HTERT RPE-1 (cell line): ENCODE measurements around the gene SIX4.

Experiments
- in situ Hi-C: fragments of 300-500 bp; cut with MboI; formaldehyde crosslinking; loops from 4 replicates; pipeline ENCODE4 v1.14.3; 2020; ENCODE audit warnings: low sequenced_read_pairs

The SIX4 gene

GRCh38 chr14:60722357-60723115 lies 1.6 kb downstream of the SIX4 start:
- in situ Hi-C loops = no loop called here

DNA sequence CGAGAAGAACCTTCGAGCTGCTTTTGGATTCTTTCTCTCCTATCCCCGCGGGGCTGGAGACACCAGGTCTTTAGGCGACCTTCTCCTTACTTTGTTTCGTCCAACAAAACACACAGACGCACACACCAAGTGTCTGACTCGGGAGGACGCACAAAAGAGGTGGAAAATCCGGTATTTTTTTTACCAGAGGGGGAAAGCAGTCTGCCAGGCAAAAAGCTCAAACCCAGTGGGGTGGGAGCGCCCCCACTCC lies 2.1 kb downstream of the SIX4 start:
- in situ Hi-C loops = no loop called here

- in situ Hi-C loops = no loop called here
Measured at GRCh38 chr14:60721326-60722106, 2.6 kb downstream of the SIX4 start.

GRCh38 chr14:60720962-60721325 lies 3.2 kb downstream of the SIX4 start:
- in situ Hi-C loops = no loop called here

DNA sequence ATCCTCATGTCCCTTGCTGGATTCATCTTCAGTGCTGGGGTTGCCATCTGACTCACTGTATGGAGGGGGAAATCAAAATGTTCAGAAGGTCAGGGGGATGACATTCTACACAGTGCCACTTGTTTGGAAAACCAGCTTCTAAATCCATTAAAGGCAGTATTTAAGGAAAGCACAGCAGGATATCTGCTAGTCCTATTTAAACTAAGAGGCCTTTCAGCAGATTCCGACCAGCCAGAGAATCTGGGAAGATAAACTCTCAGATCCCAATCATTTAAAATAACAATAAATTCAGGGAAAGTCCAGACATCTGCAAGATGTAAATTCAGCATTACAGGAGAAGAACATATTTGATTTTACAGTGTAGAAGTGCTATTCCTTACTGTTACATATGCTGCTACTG lies 3.8 kb downstream of the SIX4 start:
- in situ Hi-C loops = no loop called here

DNA sequence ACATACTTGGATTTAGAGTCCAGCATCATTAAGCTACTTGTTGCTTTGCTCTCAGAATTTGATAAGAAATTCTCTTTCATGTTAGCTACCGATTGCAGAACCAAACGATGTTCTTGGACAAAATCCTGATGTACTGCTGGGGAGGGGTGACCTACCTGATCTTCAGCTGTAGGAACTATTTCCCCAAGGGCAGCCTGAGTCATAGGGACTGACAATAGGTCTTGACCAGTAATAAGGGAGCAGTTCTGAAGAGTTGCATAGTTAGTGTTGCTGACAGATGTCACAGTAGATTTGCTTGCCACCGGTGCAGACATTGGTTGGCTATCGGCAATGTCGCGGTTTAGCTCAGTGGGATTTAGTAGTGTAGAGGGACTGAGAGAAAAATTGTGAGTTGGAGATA lies 10.6 kb downstream of the SIX4 start:
- in situ Hi-C loops = no loop called here

DNA sequence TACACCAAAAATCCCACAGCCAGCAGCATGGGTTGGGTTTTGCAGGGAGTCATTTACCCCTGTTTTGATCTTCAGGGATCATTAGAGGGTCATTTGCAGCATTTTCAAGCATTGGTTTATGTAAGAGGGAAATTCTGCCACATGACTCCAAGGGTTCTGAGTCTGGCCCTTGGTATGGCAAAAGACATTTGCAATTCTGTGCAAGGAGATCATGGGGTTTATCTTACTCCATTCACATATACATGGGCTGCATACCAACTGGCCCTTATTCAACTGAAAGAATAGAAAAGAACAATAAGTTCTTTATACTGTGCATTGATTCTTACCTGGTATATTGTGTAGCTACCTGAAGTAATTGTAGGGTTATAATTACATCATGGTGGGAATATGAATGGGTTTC lies 13.7 kb downstream of the SIX4 start:
- in situ Hi-C loops = no loop called here

- in situ Hi-C loops = no loop called here
Measured at GRCh38 chr14:60707858-60708257, 16.3 kb downstream of the SIX4 start.

GRCh38 chr14:60705100-60705499 lies 19.1 kb downstream of the SIX4 start:
- in situ Hi-C loops = no loop called here

DNA sequence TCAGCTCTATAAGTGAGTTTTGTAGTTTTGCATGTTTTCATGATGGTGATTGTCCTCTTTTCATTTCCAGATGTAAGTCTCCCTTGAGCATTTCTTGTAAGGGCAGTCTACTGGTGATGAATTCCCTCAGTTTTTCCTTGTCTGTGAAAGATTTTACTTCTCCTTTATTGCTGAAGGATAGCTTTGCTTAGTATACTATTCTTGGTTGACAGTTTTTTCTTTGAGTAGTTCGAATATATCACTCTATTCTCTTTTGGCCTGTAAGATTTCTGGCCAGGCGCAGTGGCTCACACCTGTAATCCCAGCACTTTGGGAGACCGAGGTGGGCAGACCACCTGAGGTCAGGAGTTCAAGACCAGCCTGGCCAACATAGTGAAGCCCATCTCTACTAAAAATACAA lies 23.6 kb downstream of the SIX4 start:
- in situ Hi-C loops = no loop called here

DNA sequence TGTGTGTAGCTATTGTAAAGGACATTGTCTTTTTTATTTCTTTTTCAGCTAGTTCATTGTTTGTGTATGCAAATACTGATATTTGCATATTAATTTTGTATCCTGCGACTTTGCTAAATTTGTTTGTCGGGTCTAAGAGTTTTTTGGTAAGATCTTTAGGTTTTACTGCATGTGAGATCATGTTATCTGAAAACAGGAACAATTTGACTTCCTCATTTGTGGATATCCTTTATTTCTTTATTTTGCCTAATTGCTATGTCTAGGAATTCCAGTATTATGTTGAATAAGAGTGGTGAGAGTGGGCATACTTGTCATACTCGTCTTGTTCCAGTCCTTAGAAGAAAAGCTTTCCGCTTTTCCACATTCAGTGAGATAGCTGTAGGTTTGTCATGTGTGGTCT lies 28.8 kb downstream of the SIX4 start:
- in situ Hi-C loops = no loop called here

- in situ Hi-C loops = no loop called here
Measured at GRCh38 chr14:60691383-60692113, 32.6 kb downstream of the SIX4 start.

DNA sequence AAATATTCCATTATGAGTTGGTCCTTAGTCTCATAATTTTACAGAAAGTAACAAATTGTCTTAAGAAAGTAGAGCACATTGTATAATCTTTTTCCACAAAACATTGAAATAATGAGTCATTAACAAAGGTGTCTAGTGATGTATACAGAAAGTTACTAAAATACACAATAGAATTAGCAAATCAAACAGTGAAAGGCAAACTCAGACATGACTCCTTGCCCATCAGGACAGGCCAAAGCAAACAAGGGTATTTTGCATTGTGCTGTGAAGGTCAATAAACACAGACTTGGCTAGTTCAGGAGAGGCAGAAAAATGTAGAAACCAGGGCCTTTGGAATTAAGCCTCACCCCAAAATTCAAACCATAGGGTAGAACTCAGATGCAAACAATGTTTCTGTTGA lies 37.3 kb downstream of the SIX4 start:
- in situ Hi-C loops = no loop called here

GRCh38 chr14:60684203-60684602 lies 39.9 kb downstream of the SIX4 start:
- in situ Hi-C loops = no loop called here

GRCh38 chr14:60681271-60681670 lies 42.9 kb downstream of the SIX4 start:
- in situ Hi-C loops = no loop called here

DNA sequence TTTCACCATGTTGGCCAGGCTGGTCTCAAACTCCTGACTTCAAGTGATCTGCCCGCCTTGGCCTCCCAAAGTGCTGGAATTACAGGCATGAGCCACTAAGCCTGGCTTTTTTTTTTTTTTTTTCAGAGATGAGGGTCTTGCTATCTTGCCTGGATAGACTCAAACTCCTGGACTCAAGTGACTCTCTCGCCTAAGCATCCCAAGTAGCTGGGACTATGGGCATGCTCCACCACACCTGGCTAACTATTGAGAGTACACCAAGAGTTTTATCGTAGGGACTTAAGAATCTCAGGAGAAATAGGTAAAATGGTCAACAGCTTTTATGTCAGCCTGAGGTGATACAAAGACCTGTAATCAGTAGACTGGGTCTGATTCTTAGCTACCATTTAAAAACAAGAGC lies 43.6 kb downstream of the SIX4 start:
- in situ Hi-C loops = no loop called here

DNA sequence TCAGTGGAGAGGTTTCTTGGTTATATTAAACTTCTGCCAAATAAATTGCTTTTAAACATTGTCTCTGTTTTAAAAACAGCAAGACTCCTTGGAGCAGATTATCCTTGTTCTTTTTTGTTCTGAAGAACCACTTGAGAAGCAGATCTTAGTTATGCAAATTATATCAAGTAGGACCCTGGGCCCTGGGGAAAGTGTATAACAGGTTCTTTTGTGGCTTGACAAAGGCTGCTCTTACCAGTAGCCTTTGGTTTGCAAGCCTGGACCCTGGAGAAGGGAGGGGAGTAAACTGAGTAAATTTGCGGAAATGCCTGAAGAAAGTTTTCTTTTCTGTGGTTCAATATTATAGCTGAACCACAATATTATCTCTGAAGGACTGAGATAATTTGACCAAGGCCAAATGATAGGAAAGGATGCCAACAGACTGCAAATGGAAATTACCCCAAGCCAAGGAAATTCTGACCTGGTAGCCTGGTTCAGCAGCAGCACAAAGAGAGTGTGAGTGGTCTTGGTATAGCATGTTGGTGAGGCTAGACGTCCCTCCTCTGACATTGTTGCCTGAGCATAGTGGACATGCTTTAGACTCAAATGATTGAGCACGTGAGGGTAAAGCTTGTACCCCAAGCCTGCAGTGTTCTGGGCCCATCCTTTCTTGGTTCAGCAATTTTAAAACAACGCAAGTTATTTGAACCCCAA lies 44.4 kb downstream of the SIX4 start:
- in situ Hi-C loops = no loop called here

- in situ Hi-C loops = no loop called here
Measured at GRCh38 chr14:60677701-60678100, 46.5 kb downstream of the SIX4 start.

DNA sequence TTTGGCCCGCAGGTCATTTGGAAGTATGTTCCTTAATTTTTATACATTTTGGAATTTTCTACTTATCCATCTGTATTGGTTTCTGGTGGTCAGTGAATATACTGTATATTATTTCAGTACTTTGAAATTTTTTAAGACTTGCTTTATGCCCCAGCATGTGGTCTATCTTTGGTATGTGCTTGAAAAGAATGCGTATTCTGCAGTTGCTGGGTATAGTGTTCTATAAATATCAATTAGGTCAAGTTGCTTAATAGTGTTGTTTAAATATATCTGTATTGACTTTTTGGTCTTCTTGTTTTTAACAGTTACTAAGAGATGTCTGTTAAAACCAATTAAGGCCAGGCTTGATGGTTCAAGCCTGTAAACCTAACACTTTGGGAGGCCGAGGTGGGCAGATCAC lies 53.2 kb downstream of the SIX4 start:
- in situ Hi-C loops = no loop called here

GRCh38 chr14:60668431-60669112 lies 55.6 kb downstream of the SIX4 start:
- in situ Hi-C loops = no loop called here

DNA sequence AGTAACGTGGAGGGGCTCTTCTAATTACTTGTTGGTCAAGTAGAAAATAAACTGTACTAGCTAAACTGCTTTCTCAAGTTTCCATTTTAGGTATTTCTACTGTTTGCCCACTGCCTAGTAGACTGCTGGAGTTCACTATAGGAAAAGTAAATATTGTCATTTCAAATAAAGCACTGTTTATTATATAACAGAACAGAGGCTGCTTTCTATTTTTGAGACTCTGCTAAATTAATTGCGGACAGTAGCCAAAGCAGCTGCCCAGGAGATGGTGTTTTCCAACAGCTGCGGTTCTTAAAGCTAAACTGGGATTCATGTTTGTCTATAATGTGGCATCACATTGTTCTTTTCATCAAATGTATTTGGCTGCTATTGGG lies 59.0 kb downstream of the SIX4 start:
- in situ Hi-C loops = no loop called here
